DND-41 (cell line): Measurements from ENCODE around the gene ABHD6.
"Not testable (repeated sequence)": the region's sequence is repeated elsewhere in the genome, so short reads cannot be mapped to it uniquely, and the experiment has no call there.

Experiments
- ATAC-seq: fragments of 200-7000 bp; cut with Tn5 transposase; 3 replicates; pipeline ENCODE4 v1.9.1; 2021; ENCODE audit warnings: low read depth; ENCODE audit not compliant: insufficient read depth
- DNase-seq: peaks from one replicate; pipeline ENCODE4 v3.0.0-alpha.2; 2020
- H2AFZ ChIP-seq: 2 replicates; pipeline ENCODE4 v1.6.0; 2012; ENCODE audit warnings: low read depth, low read length
- H3K27ac ChIP-seq: 2 replicates; pipeline ENCODE4 v1.5.1; 2012; ENCODE audit warnings: low read length, inconsistent platforms
- H3K27me3 ChIP-seq: fragments of 200-600 bp; sonication (generic); 2 replicates; pipeline ENCODE4 v1.6.0; 2012; ENCODE audit warnings: low read length, mild to moderate bottlenecking, inconsistent platforms; ENCODE audit not compliant: insufficient read depth, poor library complexity
- H3K36me3 ChIP-seq: 2 replicates; pipeline ENCODE4 v1.5.1; 2012; ENCODE audit warnings: low read length, inconsistent platforms; ENCODE audit not compliant: insufficient read depth
- H3K4me1 ChIP-seq: 2 replicates; pipeline ENCODE4 v1.5.1; 2012; ENCODE audit warnings: mild to moderate bottlenecking, low read length; ENCODE audit not compliant: insufficient read depth
- H3K4me2 ChIP-seq: 2 replicates; pipeline ENCODE4 v1.6.0; 2012; ENCODE audit warnings: mild to moderate bottlenecking, moderate library complexity, low read length, inconsistent platforms; ENCODE audit not compliant: insufficient read depth
- H3K4me3 ChIP-seq, 2 experiments: fragments of 200-600 bp in 1 of 2; shearing (Covaris generic) in 1 of 2; 2 replicates each; pipeline ENCODE4 v1.5.1; 2012 to 2016; ENCODE audit warnings: inconsistent platforms in 2 of 2, low read length in 2 of 2, mild to moderate bottlenecking in 2 of 2, low read depth in 1 of 2, moderate library complexity in 1 of 2
- H3K79me2 ChIP-seq: 2 replicates; pipeline ENCODE4 v1.6.0; 2012; ENCODE audit warnings: low read length, inconsistent platforms; ENCODE audit not compliant: insufficient read depth
- H3K9ac ChIP-seq: 2 replicates; pipeline ENCODE4 v1.6.0; 2012; ENCODE audit warnings: low read depth, mild to moderate bottlenecking, inconsistent platforms, low read length, moderate library complexity
- H3K9me3 ChIP-seq: 2 replicates; pipeline ENCODE4 v1.5.1; 2012; ENCODE audit warnings: low read length, moderate library complexity, mild to moderate bottlenecking, inconsistent platforms; ENCODE audit not compliant: insufficient read depth, severe bottlenecking
- H4K20me1 ChIP-seq: 2 replicates; pipeline ENCODE4 v1.6.0; 2012; ENCODE audit warnings: low read length; ENCODE audit not compliant: insufficient read depth
- EZH2 ChIP-seq: IDR thresholded peaks from 3 replicates; pipeline ENCODE4 v1.6.1; 2012; ENCODE audit warnings: borderline replicate concordance, low read depth, mild to moderate bottlenecking, moderate library complexity, low read length, inconsistent platforms; ENCODE audit not compliant: severe bottlenecking
- TF ChIP-seq, protein P1 (sequence below): IDR thresholded peaks from 2 replicates; pipeline ENCODE4 v1.5.1; 2012; ENCODE audit warnings: borderline replicate concordance, low read length, moderate library complexity, mild to moderate bottlenecking; ENCODE audit not compliant: poor library complexity, severe bottlenecking; ENCODE audit errors: extremely low read depth

The ABHD6 gene

DNA sequence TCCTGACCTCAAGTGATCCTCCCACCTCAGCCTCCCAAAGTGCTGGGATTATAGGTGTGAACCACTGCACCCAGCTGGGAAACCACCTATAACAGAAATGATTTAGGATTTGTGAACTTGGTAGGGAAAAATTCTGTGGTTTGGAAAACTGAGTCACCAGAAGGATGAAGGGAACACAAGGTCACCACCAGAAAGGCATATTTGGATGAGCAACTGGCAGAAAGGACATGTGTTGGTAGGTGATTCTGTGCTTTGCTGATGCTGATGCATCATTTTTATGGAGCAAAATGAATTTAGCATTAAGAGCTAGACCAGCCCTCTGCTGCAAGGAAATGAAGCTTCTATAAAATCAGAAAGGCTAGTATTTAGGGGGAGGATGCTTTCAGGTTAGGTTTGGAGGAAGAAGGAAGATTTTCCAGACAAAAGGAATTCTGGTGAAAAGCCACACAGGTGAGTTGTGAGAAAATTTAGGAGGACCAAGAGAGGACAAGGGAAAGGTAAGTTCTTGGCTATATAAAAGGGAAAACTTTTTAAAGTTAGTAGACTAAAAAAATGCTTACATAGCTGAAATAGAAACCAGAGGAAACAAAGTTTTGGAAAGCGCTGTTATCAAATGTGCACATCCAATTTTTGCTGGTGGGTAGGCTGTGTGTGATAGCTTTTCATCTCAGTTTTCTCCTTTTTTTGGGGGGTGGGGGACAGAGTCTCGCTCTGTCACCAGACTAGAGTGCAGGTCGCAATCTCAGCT lies 98.7 kb downstream of the ABHD6 start:
- Histone ChIP-seq H3K4me1 (peaks cover 53% of the 10 kb centered on the region), H3K79me2 (peaks cover 84% of the 10 kb centered on the region), H3K27me3 (no peaks in the 10 kb centered on the region), H2AFZ (no peak overlapping the region), H3K36me3 (peaks cover 39% of the 10 kb centered on the region), H3K27ac (peak overlapping the region; percentile 58), H3K4me3 (no peak overlapping the region), H3K4me2 (peak overlapping the region; percentile 29; the same call in 1 of the 2 replicates), H4K20me1 (peaks cover 1% of the 10 kb centered on the region; the same call in 1 of the 2 replicates), H3K9ac (0 out of 2 replicates have a peak overlapping the region, but pooled peaks have one; percentile 4), H3K9me3 (no peaks in the 10 kb centered on the region)
- TF ChIP-seq, protein P1, sequence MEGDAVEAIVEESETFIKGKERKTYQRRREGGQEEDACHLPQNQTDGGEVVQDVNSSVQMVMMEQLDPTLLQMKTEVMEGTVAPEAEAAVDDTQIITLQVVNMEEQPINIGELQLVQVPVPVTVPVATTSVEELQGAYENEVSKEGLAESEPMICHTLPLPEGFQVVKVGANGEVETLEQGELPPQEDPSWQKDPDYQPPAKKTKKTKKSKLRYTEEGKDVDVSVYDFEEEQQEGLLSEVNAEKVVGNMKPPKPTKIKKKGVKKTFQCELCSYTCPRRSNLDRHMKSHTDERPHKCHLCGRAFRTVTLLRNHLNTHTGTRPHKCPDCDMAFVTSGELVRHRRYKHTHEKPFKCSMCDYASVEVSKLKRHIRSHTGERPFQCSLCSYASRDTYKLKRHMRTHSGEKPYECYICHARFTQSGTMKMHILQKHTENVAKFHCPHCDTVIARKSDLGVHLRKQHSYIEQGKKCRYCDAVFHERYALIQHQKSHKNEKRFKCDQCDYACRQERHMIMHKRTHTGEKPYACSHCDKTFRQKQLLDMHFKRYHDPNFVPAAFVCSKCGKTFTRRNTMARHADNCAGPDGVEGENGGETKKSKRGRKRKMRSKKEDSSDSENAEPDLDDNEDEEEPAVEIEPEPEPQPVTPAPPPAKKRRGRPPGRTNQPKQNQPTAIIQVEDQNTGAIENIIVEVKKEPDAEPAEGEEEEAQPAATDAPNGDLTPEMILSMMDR: no peak
- TF ChIP-seq EZH2: no peak
- DNase-seq (no peak), ATAC-seq (no peak)

DNA sequence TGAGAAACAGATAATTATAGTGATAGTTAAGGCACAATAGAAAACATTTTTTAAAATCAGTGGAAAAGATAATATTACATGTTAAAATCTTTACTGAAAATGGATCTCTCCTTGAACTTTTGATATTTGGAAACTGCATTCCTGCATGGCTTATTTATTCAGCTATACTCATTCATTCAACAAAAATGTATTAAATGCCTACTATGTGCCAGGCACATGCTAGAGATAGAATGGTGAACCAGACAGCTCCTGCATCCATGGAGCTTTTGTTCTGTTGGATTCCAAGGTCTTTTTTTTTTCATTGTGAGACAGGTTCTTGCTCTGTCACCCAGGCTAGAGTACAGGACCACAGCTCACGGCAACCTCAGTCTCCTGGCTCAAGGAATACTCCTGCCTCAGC lies 99.6 kb downstream of the ABHD6 start:
- H3K4me1 ChIP-seq: peaks cover 48% of the 10 kb centered on the region
- no peak overlapping the region; the same call in 1 of the 2 replicates for H3K9ac ChIP-seq
- peaks cover 42% of the 10 kb centered on the region for H3K36me3 ChIP-seq
- H3K4me2 ChIP-seq: peak overlapping the region; percentile 29; the same call in 1 of the 2 replicates
- H3K79me2 ChIP-seq: peaks cover 93% of the 10 kb centered on the region
- no peak for TF ChIP-seq EZH2
- TF ChIP-seq, protein P1: no peak
- H3K9me3 ChIP-seq: no peaks in the 10 kb centered on the region
- ATAC-seq (no peak), DNase-seq (no peak)
- H2AFZ ChIP-seq: no peak overlapping the region
- H3K27me3 ChIP-seq: no peaks in the 10 kb centered on the region
- peak overlapping the region; percentile 61 for H3K27ac ChIP-seq
- H4K20me1 ChIP-seq: peaks cover 2% of the 10 kb centered on the region; the same call in 1 of the 2 replicates
- no peak overlapping the region; a peak in 1 of 4 replicates for H3K4me3 ChIP-seq

DNA sequence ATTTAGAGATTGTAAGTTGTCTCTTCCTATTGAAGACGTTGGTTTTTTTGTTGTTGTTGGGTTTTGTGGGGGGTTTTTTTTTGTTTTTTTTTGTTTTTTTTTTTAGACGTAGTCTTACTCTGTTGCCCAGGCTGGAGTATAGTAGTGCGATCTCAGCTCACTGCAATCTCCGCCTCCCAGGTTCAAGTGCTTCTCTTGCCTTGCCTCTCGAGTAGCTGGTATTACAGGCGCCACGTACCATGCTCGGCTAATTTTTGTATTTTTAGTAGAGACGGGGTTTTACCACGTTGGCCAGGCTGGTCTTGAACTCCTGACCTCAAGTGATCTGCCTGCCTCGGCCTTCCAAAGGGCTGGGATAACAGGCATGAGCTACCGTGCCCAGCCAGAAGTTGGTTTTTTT lies 101.6 kb downstream of the ABHD6 start:
- not testable (repeated sequence) for DNase-seq, H4K20me1 ChIP-seq, H3K27ac ChIP-seq, H3K9me3 ChIP-seq, H3K27me3 ChIP-seq, H3K4me3 ChIP-seq, H3K9ac ChIP-seq, H2AFZ ChIP-seq, H3K4me2 ChIP-seq, ATAC-seq
- H3K36me3 ChIP-seq: peaks cover 57% of the 10 kb centered on the region
- peaks cover 44% of the 10 kb centered on the region for H3K4me1 ChIP-seq
- H3K79me2 ChIP-seq: peaks cover 98% of the 10 kb centered on the region

DNA sequence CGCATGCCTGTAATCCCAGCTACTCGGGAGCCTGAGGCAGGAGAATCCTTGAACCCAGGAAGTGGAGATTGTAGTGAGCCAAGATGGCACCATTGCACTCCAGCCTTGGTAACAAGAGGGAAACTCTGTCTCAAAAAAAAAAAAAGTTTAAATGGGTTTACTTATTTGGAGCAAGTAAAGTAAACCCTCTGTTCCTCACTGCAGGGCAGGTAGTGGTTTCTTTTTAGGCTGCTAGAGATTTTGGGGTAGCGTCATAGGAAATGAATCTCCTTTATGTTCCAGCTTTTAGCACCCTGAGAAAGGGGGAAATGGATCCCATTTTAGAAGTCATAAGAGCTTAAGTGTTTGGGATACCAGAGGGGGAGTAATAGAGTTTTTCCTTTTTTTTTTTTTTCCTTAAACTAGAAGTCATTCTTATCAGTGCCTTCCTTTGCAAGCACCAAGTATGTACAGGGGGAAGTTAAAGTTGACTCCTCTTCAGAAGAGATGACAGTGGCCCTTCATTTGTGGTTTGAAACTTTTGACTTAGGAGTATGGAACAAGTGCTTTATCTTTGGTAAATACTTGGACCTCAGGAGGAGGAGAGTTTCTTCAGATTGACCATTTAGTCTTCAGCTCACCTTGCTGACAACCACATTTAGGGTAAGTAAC lies 103.1 kb downstream of the ABHD6 start:
- H3K36me3 ChIP-seq: peaks cover 62% of the 10 kb centered on the region
- H3K4me1 ChIP-seq: peaks cover 36% of the 10 kb centered on the region
- ATAC-seq: no peak
- H3K9me3 ChIP-seq: no peaks in the 10 kb centered on the region
- no peaks in the 10 kb centered on the region for H3K27me3 ChIP-seq
- H3K4me3 ChIP-seq: no peak overlapping the region
- no peak overlapping the region for H3K4me2 ChIP-seq
- H3K27ac ChIP-seq: peak overlapping the region; percentile 59
- H4K20me1 ChIP-seq: peaks cover 7% of the 10 kb centered on the region; the same call in 1 of the 2 replicates
- H3K79me2 ChIP-seq: peaks cover 98% of the 10 kb centered on the region
- H2AFZ ChIP-seq: no peak overlapping the region
- TF ChIP-seq, protein P1: no peak
- no peak for TF ChIP-seq EZH2
- DNase-seq: no peak
- no peak overlapping the region for H3K9ac ChIP-seq
